ENCODE measurements around the gene IMPG1.

IMPG1 gene, protein sequence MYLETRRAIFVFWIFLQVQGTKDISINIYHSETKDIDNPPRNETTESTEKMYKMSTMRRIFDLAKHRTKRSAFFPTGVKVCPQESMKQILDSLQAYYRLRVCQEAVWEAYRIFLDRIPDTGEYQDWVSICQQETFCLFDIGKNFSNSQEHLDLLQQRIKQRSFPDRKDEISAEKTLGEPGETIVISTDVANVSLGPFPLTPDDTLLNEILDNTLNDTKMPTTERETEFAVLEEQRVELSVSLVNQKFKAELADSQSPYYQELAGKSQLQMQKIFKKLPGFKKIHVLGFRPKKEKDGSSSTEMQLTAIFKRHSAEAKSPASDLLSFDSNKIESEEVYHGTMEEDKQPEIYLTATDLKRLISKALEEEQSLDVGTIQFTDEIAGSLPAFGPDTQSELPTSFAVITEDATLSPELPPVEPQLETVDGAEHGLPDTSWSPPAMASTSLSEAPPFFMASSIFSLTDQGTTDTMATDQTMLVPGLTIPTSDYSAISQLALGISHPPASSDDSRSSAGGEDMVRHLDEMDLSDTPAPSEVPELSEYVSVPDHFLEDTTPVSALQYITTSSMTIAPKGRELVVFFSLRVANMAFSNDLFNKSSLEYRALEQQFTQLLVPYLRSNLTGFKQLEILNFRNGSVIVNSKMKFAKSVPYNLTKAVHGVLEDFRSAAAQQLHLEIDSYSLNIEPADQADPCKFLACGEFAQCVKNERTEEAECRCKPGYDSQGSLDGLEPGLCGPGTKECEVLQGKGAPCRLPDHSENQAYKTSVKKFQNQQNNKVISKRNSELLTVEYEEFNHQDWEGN

DNA sequence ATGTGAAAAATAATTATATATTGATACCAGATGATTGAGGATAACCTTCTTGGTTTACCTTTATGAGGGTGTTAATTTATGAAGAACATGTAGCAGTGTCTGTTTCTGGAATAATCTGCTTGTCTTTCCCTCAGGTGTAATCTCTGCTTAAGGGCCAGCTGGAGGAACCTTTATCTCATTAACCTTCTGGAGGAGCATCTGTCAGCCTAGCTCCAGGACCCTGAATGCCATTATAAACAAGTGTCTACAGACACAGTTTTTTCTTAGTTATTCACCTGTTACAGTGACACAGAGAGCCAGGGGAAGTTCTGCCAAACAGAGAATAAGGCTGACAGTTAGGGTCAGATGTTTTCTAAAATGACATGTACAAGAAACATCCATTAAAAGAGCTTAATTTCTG, at the start of gene IMPG1:
IMPG1 (minus strand) TSS at position 101 of the 400 bp plus-strand sequence. CDS start 174 bp downstream, outside the sequence.
- DNase-seq (ENCODE audit: low read depth, low spot score), result no peak

DNA sequence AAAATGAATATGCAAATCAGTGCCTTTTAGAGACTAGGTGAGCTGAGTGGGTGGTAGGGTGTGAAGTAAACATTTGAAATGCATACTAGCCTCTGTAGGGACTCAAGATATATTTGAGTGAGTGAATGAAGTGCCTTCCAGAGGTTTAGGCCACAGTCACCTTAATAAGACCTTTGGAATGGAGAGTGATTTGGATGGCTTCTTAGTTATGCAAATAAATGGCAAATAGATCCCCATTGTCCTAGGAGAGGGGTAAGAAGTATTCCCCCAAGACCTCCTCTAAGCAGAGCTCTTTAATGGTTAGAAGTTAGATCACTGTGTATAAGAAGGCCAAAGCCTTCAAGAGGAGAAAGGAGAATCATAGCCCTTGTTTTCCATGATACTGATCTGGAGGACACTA, 47.8 kb upstream of the IMPG1 start:
- DNase-seq (ENCODE audit: low read depth, low spot score), result no peak

GRCh38 chr6:76073281-76073680, 819 bp upstream of the IMPG1 start:
- DNase-seq (ENCODE audit: low read depth, low spot score), result no peak

DNA sequence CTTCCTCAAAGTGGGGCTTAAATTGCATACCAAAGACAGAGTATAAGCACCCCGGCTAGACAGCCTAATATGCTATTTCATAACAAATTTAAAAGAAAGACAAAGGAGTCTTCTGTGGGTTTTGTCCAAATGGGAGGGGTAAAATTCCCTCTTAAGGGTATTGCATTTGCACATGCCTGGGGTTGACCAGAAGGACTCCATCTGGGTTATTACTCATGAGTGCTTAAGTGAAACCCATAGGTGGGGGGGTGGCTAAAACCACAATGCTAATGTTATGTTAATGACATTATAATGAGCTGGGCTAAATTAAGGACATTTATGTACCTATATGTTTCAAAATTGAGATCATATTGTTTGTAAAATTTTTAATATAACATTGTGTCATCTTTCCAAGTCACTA, 15.0 kb downstream of the IMPG1 start:
- DNase-seq (ENCODE audit: low read depth, low spot score), result no peak

DNA sequence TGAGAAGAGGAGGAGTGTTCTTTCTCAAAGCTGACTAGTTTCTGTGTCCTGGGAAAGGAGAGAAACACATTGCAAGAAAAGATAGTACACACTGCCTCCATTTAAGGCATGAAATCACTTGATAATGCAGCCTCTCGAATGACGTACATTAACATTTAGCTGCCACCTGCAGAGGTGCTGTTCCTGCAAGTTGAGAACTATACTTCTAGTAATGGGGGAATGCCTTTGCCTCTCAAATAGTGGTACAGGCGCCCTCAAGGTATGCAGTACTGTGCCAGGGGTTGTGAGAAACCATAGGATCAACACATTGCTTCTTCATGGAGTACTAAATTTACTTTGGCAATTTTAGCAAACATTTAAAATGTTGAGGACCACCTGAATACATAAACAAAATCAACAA, 20.1 kb downstream of the IMPG1 start:
- no peak for DNase-seq (ENCODE audit: low read depth, low spot score)

DNA sequence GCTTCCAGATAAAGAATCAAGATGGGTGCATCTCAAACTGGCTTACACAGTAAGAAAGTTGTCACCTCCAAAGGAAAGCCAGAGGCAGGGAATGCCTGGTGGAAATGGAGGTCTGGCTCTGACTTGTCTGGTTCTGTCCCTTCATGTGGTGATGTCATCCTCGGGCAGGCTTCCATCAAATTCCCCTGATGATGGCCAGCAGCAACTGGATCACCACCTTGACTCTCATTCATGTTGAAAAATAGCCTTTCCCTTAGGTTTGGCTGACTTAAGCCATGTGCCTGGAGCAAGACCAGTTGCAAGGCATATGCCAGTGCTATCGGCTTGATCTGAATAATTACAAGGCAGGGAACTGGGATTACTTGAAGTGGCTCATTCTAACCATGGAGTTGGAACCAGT, 28.8 kb downstream of the IMPG1 start:
- DNase-seq (ENCODE audit: low read depth, low spot score), result no peak

DNA sequence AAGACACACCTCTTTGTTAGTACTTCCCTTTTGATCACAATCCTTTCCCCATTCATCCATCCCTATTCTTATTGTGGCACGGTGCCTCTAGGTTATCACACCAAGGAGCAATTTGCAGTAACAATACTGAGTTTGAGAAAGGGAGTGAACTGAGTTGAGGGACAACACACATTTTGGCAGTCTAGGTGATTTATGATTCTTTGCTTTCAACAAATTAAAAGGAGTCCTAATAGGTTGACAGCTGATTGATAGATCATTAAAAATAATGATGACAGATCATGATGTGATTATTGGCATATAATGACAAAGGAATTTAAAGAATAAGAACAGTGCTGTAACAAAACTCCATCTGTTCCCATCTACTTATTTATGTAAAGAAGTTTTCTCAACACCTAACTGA, 36.7 kb downstream of the IMPG1 start:
- DNase-seq (ENCODE audit: low read depth, low spot score), result no peak

DNA sequence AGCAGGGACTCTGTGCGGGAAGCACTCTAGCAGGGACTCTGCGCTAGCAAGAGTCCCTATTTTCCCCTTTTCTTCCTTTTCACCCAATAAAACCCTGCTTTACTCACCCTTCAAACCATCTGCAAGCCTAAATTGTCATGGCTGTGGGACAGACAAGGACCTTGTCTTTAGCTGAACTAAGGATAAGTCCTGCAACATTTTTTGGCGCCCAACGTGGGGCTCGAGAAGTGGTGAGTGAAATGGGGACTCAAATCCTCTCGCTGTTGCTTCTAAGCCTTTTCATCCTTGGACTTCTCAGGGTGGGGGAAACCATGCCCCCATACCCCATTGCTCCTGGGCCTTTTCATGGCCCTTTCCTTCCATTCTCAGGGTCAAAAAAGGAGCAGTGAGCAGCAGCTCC, 46.4 kb downstream of the IMPG1 start:
- no peak for DNase-seq (ENCODE audit: low read depth, low spot score)

DNA sequence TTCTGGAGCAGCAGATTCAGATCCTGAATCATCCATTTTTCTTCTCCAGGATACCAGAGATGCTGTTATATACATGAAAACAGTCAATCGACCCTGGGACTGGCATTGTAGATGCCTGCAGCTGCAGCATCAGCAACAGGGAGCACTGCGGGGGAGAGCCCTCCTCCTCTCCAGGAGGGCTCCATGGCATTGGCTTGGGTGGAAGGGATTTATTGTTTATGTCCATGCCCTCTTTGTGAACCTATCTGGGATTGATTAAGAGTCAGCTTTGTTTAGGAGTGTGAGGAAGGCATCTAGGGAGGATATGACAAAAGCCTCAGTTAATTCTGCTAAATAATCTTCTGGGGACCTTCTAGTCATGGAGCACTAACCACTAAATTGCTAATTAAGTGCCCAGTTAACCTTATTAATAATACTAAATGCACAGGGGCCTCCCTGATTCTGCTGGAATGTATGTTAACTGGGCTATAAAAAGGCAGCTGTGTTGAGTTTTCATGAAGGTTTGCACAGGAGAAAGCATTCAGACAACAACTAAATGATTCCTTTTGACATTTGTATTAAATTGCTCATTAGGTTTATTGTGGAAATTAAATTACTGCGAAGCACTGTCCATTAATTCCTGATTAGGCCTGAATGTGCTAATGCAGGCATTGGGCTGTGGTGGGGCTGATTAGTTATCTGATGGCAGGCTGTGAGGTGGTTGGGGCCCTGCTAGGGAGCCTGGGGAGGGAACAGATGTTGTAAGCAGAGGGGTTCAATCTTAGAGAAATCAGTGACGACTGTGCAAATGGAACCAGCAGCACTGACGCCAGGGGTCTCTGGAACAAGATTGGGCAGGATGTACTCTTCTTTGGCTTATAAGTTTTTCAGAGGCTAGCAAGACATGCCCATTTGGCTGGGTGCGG, 57.6 kb downstream of the IMPG1 start:
- no peak for DNase-seq (ENCODE audit: low read depth, low spot score)

DNA sequence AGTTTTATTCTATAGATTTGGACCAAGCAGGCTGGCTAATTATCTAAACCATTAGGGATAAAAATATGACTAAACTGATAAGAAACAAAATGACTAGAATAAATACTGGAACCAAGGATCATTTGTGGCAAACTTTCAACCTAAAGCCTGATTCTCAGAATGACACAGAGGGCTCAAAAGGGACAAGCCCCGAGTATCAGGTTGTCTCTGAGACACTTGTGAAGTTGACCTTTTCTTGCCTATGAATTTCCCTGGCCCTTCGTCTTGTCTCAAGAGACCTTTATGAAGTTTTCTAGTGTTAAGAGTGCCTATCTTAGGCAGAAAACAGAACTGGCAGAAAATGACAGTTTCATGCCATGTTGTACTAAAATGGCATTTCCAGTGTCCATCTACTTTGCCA, 68.3 kb downstream of the IMPG1 start:
- no peak for DNase-seq (ENCODE audit: low read depth, low spot score)

GRCh38 chr6:76003686-76004085, 68.8 kb downstream of the IMPG1 start:
- no peak for DNase-seq (ENCODE audit: low read depth, low spot score)

DNA sequence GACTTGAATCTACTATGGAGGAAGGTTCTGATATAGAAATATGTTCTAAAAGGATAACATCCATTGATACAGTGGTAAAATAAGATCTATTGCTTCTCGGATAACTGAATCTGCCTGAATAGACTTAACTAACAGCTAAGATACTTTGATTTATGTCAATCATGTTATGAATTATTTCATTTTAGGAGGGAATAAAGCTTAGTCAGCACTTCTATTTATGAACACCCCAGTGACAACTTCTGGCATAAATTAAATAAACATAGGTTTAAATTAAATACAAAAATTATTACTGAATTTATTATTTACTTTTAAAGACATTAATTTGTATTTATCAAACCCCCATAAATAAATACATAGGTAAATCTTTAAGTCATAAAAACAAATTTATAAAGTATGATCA, 69.3 kb downstream of the IMPG1 start:
- no peak for DNase-seq (ENCODE audit: low read depth, low spot score)

DNA sequence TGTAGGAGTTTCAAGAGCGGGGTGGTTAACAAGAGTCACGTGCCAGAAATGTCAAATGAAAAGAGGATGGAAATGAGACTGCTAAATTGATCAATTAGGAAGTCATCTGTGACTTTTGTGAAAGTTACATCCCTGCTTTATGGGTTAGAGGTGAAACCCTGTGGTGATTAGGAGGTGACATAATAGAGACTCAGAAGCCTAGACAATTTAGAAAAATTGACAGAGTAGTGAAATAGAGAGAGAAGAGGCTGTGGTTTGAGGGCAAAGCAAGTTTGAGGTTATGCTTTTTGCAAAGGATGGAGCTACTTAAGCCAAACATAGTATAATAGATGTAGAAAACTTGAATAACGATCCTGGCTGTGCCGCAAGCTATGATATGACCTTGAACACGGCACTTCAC, 71.8 kb downstream of the IMPG1 start:
- DNase-seq (ENCODE audit: low read depth, low spot score), result no peak

- DNase-seq (ENCODE audit: low read depth, low spot score), result no peak
Observed at GRCh38 chr6:75997696-75998095, 74.8 kb downstream of the IMPG1 start.

DNA sequence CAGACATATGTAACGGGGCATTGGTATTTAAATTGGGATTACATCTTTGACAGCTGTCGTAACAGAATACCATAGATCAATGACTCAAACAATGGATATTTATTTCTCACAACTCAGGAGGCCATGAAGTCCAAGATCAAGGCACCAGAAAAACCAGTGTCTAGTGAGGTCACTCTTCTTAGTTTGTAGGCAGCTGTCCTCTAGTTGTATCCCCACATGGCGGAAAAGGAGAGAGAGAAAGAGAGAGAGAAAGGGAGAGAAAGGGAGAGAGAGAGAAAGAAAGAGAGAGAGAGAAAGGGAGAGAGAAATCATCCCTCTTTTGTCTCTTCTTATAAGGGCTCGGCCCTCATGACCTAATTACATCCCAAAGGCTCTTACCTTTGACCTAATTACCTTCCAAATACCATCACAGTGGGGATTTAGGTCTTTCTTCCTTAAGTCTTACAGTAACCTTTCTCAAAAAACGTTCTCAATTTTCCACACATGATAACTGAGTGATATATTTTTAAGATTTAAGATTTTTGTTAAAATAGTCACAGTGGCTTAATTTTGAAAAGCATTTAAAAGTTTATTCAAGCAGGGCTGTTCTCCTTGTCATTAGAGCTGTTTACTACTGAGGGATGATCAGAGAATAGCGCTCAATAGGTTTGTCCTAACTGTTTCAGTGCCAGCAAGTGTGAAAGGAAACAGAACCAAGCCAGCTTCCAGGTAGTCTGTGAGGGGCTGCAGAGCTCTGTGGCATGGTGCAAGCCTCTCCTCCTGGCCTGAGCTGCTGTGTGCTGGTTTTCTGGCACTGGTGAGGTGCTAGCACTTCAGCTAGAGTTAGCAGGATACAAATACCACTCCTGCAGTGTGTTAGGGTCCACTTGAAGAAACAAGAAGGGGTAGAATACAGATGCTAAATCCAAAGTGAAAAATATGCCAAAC, 79.0 kb downstream of the IMPG1 start:
- DNase-seq (ENCODE audit: low read depth, low spot score), result no peak

DNA sequence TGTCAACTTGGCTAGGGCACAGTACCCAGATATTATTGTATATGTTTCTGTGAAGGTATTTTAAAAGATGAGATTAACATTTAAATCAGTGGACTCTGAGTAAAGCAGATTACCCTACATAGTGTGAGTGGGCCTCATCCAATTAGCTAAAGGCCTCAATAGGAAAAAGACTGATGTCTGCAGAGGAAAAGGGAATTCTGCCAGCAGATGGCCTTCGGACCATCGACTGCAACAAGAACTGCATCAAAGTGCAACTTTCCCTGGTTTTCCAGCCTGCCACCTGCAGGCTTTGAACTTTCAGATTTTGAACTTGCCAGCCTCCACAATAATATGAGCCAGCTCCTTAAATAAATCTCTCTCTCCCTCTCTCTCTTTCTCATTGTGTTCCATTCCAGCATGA, 80.5 kb downstream of the IMPG1 start:
- no peak for DNase-seq (ENCODE audit: low read depth, low spot score)

DNA sequence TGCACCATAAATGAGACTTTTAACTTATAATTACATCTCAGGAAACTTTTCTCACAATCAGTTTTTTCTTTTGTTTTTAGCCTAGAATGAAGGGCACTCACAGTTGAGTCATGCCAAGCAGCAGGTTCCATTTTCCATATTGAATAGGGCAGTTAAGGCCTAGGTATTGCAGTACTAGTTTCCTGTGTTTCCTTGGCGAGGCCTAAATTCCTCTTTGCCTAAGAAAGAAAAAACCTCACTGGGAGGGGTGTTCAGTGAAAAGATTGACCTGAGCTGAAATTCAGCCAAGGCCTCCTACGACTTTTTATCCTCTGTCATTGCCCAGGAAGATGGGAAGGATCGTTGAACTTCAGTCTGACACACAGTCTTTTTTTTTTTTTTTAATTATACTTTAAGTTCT, 85.5 kb downstream of the IMPG1 start:
- no peak for DNase-seq (ENCODE audit: low read depth, low spot score)

GRCh38 chr6:75975904-75976303, 96.6 kb downstream of the IMPG1 start:
- no peak for DNase-seq (ENCODE audit: low read depth, low spot score)

DNA sequence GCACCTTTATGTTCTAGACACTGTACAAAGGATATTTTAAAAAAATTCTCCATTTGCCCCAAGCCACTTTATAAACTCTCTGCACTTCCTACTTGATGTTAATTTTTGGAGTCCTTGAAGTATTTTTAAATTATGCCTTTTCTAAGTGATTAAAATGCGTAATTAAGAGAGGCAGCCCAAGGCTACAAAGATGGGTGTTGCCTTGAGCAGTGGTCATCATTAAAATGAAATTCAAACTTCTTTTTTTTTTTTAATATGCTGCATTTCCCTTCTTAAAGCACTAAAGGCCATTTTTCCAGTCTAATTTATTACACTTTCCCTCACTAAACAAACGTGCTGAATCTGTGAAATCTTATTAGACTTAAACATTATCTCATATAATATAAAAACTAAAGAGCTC, 102.4 kb downstream of the IMPG1 start:
- DNase-seq (ENCODE audit: low read depth, low spot score), result no peak

DNA sequence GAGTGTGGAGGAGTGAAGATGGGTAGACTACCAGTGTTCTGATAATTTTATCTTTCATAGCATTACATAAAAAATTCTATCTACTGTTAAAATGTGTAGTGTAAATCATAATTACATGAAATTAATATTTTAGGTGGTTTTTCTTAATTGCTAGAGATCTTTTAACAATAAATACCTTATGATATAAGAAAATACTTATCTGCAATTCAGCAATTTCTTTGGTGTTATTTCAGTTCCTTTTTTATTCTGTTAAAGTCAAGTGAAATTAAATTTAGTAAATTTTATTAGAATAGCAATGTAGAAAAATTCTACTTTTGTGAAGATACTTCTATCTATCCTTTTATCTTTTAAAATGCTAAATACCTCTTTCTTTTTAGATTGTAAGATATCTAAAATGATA, 104.3 kb downstream of the IMPG1 start:
- DNase-seq (ENCODE audit: low read depth, low spot score), result no peak

- no peak for DNase-seq (ENCODE audit: low read depth, low spot score)
Observed at GRCh38 chr6:75963569-75963968, 108.9 kb downstream of the IMPG1 start.
